HepG2 (cell line): ENCODE measurements around the gene NECTIN2. TPM values are rescaled to one million over a fixed set of nuclear protein-coding genes. Genes with fewer than 3 reads are reported as not detected.

Source experiments
- ATAD3A ChIP-seq: sonication (generic); formaldehyde crosslinking; IDR thresholded peaks from 2 replicates; pipeline ENCODE4 v1.4.0; 2020; ENCODE audit warnings: missing genetic modification reagents
- ESRRA ChIP-seq: sonication (generic); formaldehyde crosslinking; IDR thresholded peaks from 2 replicates; pipeline ENCODE4 v1.5.1; 2020; ENCODE audit warnings: mild to moderate bottlenecking, low read depth, missing genetic modification reagents
- GATAD2A ChIP-seq: IDR thresholded peaks from 2 replicates; pipeline ENCODE4 v1.6.1; 2016
- HDAC1 ChIP-seq: sonication (generic); formaldehyde crosslinking; IDR thresholded peaks from 2 replicates; pipeline ENCODE4 v1.5.1; 2020; ENCODE audit warnings: mild to moderate bottlenecking, missing genetic modification reagents
- HOXA3 ChIP-seq: sonication (generic); formaldehyde crosslinking; IDR thresholded peaks from 2 replicates; pipeline ENCODE4 v1.5.0; 2020; ENCODE audit warnings: missing genetic modification reagents
- NFE2 ChIP-seq: sonication (generic); formaldehyde crosslinking; IDR thresholded peaks from 2 replicates; pipeline ENCODE4 v1.4.0; 2020; ENCODE audit warnings: missing genetic modification reagents
- NR2C2 ChIP-seq: sonication (generic); formaldehyde crosslinking; IDR thresholded peaks from 2 replicates; pipeline ENCODE4 v1.4.0; 2020; ENCODE audit warnings: missing genetic modification reagents, mild to moderate bottlenecking, moderate library complexity, borderline replicate concordance
- NR2F6 ChIP-seq, 2 experiments: IDR thresholded peaks; 2 replicates each; pipeline ENCODE4 v1.6.1; 2016; ENCODE audit warnings: antibody characterized with exemption in 1 of 2, mild to moderate bottlenecking in 1 of 2
- SALL1 ChIP-seq: sonication (generic); formaldehyde crosslinking; IDR thresholded peaks from 2 replicates; pipeline ENCODE4 v1.8.0; 2022; ENCODE audit warnings: mild to moderate bottlenecking, missing genetic modification reagents
- TRIM24 ChIP-seq: sonication (generic); formaldehyde crosslinking; IDR thresholded peaks from 2 replicates; pipeline ENCODE4 v1.8.0; 2022; ENCODE audit warnings: mild to moderate bottlenecking, missing genetic modification reagents
- YEATS4 ChIP-seq: sonication (generic); formaldehyde crosslinking; IDR thresholded peaks from 2 replicates; pipeline ENCODE4 v1.4.0; 2020; ENCODE audit warnings: missing genetic modification reagents, borderline replicate concordance
- ZFP36L2 ChIP-seq: sonication (generic); formaldehyde crosslinking; IDR thresholded peaks from 2 replicates; pipeline ENCODE4 v1.4.0; 2020; ENCODE audit warnings: missing genetic modification reagents
- ZMYM3 ChIP-seq: sonication (generic); formaldehyde crosslinking; IDR thresholded peaks from 2 replicates; pipeline ENCODE4 v1.5.1; 2020; ENCODE audit warnings: mild to moderate bottlenecking, missing genetic modification reagents
- ZNF253 ChIP-seq: sonication (generic); formaldehyde crosslinking; IDR thresholded peaks from 2 replicates; pipeline ENCODE4 v1.8.0; 2022; ENCODE audit warnings: mild to moderate bottlenecking, missing genetic modification reagents, borderline replicate concordance
- ZNF766 ChIP-seq: sonication (generic); formaldehyde crosslinking; IDR thresholded peaks from 2 replicates; pipeline ENCODE4 v1.5.0; 2020; ENCODE audit warnings: missing genetic modification reagents, borderline replicate concordance
- polyA plus RNA-seq, 8 experiments: library from polyadenylated mRNA; depleted of rRNA in 3 of 8; stranded (reverse) in 7 of 8; unstranded in 1 of 8; fragments of >200 nt; fragmentation: Illumina TruSeq in 4 of 8; extraction: Trizol in 4 of 8; gene quantifications; 2 replicates each; pipeline versions ENCODE4 v1.2.1 to v1.2.3, GENCODE V29; 2011 to 2016; ENCODE audit warnings: low read depth in 4 of 8, missing spikeins in 1 of 8, mixed read lengths in 1 of 8; ENCODE audit not compliant: insufficient read depth in 1 of 8
- total RNA-seq, 5 experiments: library from RNA; depleted of rRNA; stranded (reverse); fragments of >200 nt; fragmentation: Illumina TruSeq; extraction: Trizol; gene quantifications; 2 replicates each; pipeline ENCODE4 v1.2.3, GENCODE V29; 2016; ENCODE audit warnings: low read depth in 1 of 5
- TF ChIP-seq, protein P1 (sequence below): IDR thresholded peaks from 2 replicates; pipeline ENCODE4 v1.6.1; 2016; ENCODE audit warnings: mild to moderate bottlenecking
- TF ChIP-seq, protein P2 (sequence below): sonication (generic); formaldehyde crosslinking; IDR thresholded peaks from 2 replicates; pipeline ENCODE4 v1.8.0; 2022; ENCODE audit warnings: missing genetic modification reagents, mild to moderate bottlenecking, moderate library complexity, borderline replicate concordance
- TF ChIP-seq, protein P3 (sequence below): sonication (generic); formaldehyde crosslinking; IDR thresholded peaks from 2 replicates; pipeline ENCODE4 v1.5.0; 2020; ENCODE audit warnings: missing genetic modification reagents, mild to moderate bottlenecking, borderline replicate concordance
- TF ChIP-seq, protein P4 (sequence below): IDR thresholded peaks from 2 replicates; pipeline ENCODE4 v1.4.0; 2020; ENCODE audit warnings: mild to moderate bottlenecking, missing genetic modification reagents

Gene NECTIN2
- total and polyA plus RNA-seq, 2 of the 13 experiments (the other 11 are each of a cell fraction or from before 2014, with no cell fraction given): 75.4 to 114 TPM

DNA sequence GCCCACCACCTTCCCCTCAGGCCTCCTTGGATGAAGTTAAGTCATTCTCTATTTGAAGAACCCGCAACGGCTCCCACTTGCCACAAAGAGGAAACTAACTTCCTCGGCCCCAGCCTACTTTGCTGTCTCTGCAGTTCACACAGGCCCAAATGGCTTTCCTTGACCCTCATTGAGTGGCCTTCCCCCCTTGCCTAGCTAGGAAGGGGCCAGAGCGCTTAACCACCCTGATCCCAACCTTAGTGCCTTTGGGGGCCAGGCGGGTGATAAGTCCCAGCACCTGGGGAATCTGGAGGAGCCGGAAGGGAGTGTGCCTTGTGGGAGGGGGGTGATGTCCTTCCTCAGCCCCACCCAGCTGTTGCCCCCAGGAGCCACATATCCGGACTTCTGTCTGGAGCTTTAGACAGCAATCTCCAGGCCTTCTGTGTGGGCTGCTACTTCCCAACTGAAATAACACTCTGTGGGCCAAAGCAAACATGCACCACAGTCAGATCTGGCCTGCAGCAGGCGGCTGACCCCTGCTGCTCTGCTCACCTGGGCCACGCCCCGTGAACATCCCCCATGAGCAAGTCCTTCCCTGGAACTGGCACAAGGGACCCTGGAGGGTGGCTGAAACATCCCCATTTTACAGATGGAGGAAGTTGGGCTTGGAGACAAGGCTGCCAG, 10.5 kb downstream of the NECTIN2 start (continued):
- TF ChIP-seq SALL1 (CRISPR knock-in tag): peak; percentile 63
- TF ChIP-seq, protein P1, sequence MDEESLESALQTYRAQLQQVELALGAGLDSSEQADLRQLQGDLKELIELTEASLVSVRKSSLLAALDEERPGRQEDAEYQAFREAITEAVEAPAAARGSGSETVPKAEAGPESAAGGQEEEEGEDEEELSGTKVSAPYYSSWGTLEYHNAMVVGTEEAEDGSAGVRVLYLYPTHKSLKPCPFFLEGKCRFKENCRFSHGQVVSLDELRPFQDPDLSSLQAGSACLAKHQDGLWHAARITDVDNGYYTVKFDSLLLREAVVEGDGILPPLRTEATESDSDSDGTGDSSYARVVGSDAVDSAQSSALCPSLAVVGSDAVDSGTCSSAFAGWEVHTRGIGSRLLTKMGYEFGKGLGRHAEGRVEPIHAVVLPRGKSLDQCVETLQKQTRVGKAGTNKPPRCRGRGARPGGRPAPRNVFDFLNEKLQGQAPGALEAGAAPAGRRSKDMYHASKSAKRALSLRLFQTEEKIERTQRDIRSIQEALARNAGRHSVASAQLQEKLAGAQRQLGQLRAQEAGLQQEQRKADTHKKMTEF (CRISPR knock-in tag): 0 out of 2 replicates have a peak, but pooled peaks have one; percentile 34
- TF ChIP-seq GATAD2A (CRISPR knock-in tag): peak; percentile 63; the same call in 1 of the 2 replicates
- peak; percentile 55; the same call in 1 of the 2 replicates for TF ChIP-seq HDAC1 (CRISPR knock-in tag)
- TF ChIP-seq NR2C2 (CRISPR knock-in tag): peak; percentile 16; the same call in 1 of the 2 replicates
- no peak for TF ChIP-seq HOXA3 (CRISPR knock-in tag)
- TF ChIP-seq YEATS4 (CRISPR knock-in tag): 0 out of 2 replicates have a peak, but pooled peaks have one; percentile 23
- TF ChIP-seq ZNF766: no peak
- no peak for TF ChIP-seq ZNF253 (CRISPR knock-in tag)
- TF ChIP-seq NR2F6 (IDR thresholded peaks at IDR 0.05): peak; percentile 67; the same call in 1 of the 2 replicates
- TF ChIP-seq NR2F6 (CRISPR knock-in tag; IDR thresholded peaks at IDR 0.05): peak; percentile 80
- no peak for TF ChIP-seq ESRRA (CRISPR knock-in tag)
- no peak for TF ChIP-seq TRIM24 (CRISPR knock-in tag)
- TF ChIP-seq, protein P2, sequence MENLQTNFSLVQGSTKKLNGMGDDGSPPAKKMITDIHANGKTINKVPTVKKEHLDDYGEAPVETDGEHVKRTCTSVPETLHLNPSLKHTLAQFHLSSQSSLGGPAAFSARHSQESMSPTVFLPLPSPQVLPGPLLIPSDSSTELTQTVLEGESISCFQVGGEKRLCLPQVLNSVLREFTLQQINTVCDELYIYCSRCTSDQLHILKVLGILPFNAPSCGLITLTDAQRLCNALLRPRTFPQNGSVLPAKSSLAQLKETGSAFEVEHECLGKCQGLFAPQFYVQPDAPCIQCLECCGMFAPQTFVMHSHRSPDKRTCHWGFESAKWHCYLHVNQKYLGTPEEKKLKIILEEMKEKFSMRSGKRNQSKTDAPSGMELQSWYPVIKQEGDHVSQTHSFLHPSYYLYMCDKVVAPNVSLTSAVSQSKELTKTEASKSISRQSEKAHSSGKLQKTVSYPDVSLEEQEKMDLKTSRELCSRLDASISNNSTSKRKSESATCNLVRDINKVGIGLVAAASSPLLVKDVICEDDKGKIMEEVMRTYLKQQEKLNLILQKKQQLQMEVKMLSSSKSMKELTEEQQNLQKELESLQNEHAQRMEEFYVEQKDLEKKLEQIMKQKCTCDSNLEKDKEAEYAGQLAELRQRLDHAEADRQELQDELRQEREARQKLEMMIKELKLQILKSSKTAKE (CRISPR knock-in tag): peak; percentile 50; the same call in 1 of the 2 replicates
- no peak for TF ChIP-seq ATAD3A (CRISPR knock-in tag)
- TF ChIP-seq, protein P3, sequence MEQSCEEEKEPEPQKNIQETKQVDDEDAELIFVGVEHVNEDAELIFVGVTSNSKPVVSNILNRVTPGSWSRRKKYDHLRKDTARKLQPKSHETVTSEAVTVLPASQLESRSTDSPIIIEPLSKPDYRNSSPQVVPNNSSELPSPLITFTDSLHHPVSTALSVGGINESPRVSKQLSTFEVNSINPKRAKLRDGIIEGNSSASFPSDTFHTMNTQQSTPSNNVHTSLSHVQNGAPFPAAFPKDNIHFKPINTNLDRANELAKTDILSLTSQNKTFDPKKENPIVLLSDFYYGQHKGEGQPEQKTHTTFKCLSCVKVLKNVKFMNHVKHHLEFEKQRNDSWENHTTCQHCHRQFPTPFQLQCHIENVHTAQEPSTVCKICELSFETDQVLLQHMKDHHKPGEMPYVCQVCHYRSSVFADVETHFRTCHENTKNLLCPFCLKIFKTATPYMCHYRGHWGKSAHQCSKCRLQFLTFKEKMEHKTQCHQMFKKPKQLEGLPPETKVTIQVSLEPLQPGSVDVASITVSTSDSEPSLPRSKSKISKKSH: no peak
- TF ChIP-seq ZFP36L2 (CRISPR knock-in tag): no peak
- TF ChIP-seq, protein P4, sequence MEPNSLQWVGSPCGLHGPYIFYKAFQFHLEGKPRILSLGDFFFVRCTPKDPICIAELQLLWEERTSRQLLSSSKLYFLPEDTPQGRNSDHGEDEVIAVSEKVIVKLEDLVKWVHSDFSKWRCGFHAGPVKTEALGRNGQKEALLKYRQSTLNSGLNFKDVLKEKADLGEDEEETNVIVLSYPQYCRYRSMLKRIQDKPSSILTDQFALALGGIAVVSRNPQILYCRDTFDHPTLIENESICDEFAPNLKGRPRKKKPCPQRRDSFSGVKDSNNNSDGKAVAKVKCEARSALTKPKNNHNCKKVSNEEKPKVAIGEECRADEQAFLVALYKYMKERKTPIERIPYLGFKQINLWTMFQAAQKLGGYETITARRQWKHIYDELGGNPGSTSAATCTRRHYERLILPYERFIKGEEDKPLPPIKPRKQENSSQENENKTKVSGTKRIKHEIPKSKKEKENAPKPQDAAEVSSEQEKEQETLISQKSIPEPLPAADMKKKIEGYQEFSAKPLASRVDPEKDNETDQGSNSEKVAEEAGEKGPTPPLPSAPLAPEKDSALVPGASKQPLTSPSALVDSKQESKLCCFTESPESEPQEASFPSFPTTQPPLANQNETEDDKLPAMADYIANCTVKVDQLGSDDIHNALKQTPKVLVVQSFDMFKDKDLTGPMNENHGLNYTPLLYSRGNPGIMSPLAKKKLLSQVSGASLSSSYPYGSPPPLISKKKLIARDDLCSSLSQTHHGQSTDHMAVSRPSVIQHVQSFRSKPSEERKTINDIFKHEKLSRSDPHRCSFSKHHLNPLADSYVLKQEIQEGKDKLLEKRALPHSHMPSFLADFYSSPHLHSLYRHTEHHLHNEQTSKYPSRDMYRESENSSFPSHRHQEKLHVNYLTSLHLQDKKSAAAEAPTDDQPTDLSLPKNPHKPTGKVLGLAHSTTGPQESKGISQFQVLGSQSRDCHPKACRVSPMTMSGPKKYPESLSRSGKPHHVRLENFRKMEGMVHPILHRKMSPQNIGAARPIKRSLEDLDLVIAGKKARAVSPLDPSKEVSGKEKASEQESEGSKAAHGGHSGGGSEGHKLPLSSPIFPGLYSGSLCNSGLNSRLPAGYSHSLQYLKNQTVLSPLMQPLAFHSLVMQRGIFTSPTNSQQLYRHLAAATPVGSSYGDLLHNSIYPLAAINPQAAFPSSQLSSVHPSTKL (CRISPR knock-in tag): 0 out of 2 replicates have a peak, but pooled peaks have one; percentile 25
- no peak for TF ChIP-seq NFE2 (CRISPR knock-in tag)
- TF ChIP-seq ZMYM3 (CRISPR knock-in tag): peak; percentile 64
